ENCODE data around the gene JUND.

Gene JUND

DNA sequence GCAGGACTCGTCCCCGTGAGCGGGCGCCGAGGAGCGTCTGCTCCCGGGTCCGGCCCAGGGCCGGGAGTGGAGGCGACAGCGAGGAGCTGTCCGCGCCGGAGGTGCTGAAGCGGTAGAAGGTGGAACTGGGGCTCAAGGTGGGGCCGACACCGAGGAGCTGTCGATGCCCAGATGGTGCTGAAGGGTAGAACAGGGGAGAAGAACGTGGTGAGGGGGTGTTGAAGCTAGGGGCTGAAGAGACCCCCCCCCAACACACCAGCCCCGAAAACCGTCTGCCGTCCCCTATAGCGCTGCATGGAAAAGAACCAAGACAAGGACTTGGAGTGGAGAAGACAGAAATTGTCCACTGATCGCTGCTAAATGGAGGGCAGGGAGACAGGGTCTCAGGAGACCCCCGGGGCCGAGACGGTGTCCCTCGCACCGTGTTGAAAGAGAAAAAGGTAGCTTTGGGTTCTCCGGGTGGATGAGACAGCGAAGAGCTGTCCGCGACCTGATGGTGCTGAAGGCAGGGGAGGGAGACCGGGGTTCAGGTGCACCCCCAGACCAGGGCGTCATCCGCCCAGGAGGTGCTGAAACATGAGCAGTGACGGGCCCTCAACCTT lies 48.1 kb downstream of the JUND start:
- peak; percentile 36 for DNase-seq

DNA sequence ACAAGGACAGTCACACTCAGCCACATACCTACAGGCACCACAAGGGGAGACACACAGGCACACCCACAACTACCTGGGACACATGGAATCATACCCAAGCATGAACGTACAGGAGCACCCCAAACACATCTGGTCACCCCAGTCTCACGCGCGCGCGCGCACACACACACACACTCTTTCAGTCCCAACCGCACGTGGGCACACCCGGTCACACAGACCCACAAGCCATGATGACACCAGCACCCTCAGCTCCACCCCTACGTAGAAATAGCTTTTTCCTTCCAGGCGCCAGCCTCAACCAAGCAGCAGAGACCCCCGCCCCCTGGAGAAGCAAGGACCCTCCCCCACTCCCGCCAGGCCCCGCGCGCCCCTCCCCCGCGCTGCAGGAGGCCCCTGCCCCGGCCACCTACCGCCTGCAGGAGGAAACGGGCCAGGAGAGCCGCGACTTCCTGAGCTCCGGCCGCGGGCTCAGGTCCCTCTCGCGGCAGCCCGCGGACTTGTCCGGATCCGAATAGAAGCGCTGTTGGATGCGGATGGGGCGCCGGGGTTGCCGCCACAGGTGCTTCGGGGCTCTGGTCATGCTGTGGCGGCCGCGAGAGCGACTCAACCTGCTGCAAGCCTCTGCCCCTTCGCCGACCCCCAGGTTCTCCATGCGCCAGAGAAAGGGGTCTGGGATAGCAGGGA lies 48.7 kb downstream of the JUND start:
- DNase-seq, result no peak

DNA sequence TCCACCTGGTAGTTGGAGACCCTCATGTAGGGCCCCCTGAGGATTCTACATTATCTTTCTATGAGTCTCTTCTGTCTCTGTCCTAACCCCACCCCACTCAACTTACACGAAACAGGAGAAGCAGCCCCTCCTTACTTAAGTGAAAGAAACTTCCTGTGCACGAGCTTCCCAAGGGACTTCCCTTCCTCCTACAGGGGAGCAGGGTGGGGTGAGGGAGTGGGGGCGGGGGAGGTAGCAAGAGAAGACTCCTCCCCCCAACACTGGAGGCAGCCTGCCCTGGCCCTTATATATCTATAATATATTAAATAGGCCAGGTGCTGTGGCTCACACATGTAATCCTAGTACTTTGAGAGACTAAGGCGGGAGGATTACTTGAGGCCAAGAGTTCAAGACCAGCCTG lies 49.6 kb downstream of the JUND start:
- DNase-seq, result no peak

- no peak for DNase-seq
Measured at GRCh38 chr19:18230941-18231734, 50.3 kb downstream of the JUND start.

DNA sequence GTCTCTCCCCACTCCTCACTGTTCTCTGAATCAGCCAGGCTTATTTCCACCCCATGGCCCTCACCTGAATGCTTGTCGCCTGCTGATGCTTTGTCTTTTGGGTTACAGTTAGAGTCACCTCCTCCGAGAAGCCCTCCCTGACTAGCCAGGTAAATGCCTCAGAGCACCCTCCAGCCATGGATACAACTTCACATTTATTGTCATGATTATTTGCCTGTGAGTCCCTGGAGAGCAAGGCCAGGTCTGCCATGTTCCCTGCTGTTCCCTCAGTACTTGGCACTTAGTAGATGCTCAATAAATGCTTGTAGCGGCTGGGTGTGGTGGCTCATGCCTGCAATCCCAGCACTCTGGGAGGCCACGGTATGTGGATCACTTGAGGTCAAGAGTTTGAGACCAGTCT lies 51.5 kb downstream of the JUND start:
- DNase-seq, result no peak
